Measurements from ENCODE around the gene ACOT13.
"Not testable (repeated sequence)": the region's sequence is repeated elsewhere in the genome, so short reads cannot be mapped to it uniquely, and the experiment has no call there.

ACOT13 gene

GRCh38 chr6:24692848-24693592 is 26.1 kb downstream of the ACOT13 start:
- DNase-seq (ENCODE audit: low spot score), result no peak

GRCh38 chr6:24694198-24694597 is 27.3 kb downstream of the ACOT13 start:
- no peak for DNase-seq (ENCODE audit: low spot score)

GRCh38 chr6:24695635-24696034 is 28.8 kb downstream of the ACOT13 start:
- not testable (repeated sequence) for DNase-seq (ENCODE audit: low spot score)

- DNase-seq (ENCODE audit: low spot score), result no peak
Observed at GRCh38 chr6:24696097-24696496, 29.2 kb downstream of the ACOT13 start.

- no peak for DNase-seq (ENCODE audit: low spot score)
Observed at GRCh38 chr6:24699521-24700359, 32.9 kb downstream of the ACOT13 start.

- no peak for DNase-seq (ENCODE audit: low spot score)
Observed at GRCh38 chr6:24702720-24703282, 35.9 kb downstream of the ACOT13 start.

- no peak for DNase-seq (ENCODE audit: low spot score)
Observed at GRCh38 chr6:24704468-24704867, 37.6 kb downstream of the ACOT13 start.

- DNase-seq (ENCODE audit: low spot score), result no peak
Observed at GRCh38 chr6:24708612-24709011, 41.7 kb downstream of the ACOT13 start.

GRCh38 chr6:24709014-24709711 is 42.3 kb downstream of the ACOT13 start:
- no peak for DNase-seq (ENCODE audit: low spot score)

- no peak for DNase-seq (ENCODE audit: low spot score)
Observed at GRCh38 chr6:24710519-24711303, 43.8 kb downstream of the ACOT13 start.

- not testable (repeated sequence) for DNase-seq (ENCODE audit: low spot score)
Observed at GRCh38 chr6:24716602-24717148, 49.8 kb downstream of the ACOT13 start.

- DNase-seq (ENCODE audit: low spot score), result no peak
Observed at GRCh38 chr6:24718449-24719124, 51.7 kb downstream of the ACOT13 start.

GRCh38 chr6:24719125-24719971 is 52.5 kb downstream of the ACOT13 start, which contains the start of gene C6orf62:
TSS of gene C6orf62 (minus strand) at chr6:24719154. CDS start at chr6:24718668, 486 bp downstream.
- peak; percentile 50 for DNase-seq (ENCODE audit: low spot score)

GRCh38 chr6:24720131-24720603 is 53.3 kb downstream of the ACOT13 start:
- peak; percentile 67 for DNase-seq (ENCODE audit: low spot score)

- peak; percentile 99 for DNase-seq (ENCODE audit: low spot score)
Observed at GRCh38 chr6:24720604-24721460, 54.0 kb downstream of the ACOT13 start.

GRCh38 chr6:24721461-24722215 is 54.8 kb downstream of the ACOT13 start:
- DNase-seq (ENCODE audit: low spot score), result no peak

- no peak for DNase-seq (ENCODE audit: low spot score)
Observed at GRCh38 chr6:24723270-24723669, 56.4 kb downstream of the ACOT13 start.

GRCh38 chr6:24730653-24731052 is 63.8 kb downstream of the ACOT13 start:
- DNase-seq (ENCODE audit: low spot score), result not testable (repeated sequence)
